Measurements from ENCODE around the gene ADARB1.

ADARB1 gene

DNA sequence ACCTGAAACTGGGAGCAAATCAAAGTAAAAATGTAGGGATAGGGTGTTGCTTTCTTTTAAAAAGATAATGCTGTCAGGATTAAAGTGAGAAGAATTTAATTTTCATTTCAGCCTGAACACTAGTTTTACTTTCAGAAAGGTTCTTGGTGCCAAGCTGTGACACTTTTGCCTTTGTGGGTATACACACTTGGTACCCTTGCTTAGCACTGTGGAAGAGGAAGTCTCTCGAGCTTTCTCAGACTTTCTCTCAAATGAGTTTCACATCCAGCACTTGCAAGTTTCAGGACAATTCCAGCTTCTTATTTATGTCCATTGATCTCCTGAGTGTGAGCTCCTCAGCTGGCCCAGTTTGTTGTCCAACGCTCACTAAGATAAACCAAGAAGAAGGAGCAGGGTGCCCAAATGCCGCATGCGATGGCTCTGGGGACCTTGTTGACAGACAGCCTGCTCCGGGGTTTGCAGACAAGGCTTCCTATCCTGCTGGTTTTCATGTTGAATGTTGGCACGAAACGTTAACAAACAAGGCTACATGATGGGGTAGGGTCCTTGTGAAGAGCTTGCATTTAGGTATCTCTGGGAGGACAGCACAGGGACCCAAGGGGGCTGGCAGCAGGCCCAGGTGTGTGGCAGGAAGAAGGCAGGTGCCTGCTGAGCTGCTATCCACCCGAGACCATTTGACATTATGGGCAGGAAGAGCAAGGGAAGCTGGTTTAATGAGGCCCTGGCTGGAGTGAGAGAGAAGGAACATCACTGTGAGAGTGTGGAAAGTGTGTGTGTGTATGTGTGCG lies 133.7 kb downstream of the ADARB1 start:
- no peak for DNase-seq (ENCODE audit: low read depth)

DNA sequence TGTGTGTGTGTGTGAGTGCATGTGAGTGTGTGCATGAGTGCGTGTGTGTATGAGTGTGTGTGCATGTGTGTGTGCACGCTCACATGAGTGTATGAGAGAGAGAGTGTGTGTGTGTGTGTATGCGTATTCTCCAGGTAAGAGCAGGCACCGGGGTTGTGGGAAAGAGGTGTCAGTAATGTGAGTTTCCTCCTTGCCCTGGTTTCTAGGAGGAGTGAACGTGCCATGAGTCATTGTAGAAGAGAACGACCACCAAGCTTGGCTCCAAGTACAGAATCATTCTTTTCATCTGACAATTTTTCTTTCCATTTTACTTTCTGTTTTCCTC lies 134.2 kb downstream of the ADARB1 start:
- DNase-seq (ENCODE audit: low read depth): no peak

DNA sequence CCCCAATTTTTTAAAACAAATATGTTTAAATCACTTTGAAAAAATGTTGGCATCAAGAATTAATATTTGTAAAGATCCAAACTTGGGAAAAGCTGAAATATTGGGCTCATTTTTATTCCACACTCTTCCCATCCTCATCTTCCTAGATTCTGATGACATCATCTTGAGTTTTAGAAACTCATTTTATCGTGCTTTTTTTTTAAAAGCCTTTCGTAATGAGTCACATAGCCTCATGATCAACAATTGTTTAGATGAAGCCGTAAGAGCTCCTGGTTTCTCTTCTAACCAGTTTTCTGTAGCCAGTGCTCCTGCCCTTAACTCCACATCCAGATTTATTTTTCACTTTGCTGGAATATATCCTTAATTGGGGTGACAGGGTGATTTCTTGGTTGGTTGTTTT lies 134.7 kb downstream of the ADARB1 start:
- DNase-seq (ENCODE audit: low read depth): no peak

DNA sequence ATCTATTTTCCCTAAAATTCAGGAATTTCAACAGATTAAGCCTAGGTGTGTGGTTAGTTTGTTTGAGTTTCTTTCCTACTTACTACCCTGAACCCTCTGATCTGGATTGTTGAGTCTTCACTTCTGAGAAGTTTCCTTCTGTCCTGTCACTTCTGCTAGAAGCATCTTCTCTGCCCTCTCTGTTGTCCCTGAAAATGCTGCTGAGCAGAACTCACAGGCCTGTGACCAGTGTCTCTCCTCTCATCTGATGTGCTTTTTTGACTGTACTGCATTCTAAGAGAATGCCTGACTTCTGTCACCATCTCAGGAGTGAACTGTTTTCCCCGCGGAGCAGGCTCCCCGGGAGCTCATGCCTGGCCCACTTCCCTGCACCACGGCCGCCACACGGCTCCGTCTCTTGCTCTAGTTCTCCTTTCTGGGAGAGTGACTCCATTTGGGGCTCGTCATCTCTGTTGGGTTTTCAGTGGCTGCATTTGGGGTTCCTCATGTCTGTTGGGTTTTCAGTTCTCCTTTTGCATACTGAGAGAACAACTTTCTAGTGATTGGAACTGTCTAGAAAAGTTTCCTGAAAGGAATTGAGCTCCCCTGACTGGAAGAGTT lies 135.4 kb downstream of the ADARB1 start:
- DNase-seq (ENCODE audit: low read depth): no peak

DNA sequence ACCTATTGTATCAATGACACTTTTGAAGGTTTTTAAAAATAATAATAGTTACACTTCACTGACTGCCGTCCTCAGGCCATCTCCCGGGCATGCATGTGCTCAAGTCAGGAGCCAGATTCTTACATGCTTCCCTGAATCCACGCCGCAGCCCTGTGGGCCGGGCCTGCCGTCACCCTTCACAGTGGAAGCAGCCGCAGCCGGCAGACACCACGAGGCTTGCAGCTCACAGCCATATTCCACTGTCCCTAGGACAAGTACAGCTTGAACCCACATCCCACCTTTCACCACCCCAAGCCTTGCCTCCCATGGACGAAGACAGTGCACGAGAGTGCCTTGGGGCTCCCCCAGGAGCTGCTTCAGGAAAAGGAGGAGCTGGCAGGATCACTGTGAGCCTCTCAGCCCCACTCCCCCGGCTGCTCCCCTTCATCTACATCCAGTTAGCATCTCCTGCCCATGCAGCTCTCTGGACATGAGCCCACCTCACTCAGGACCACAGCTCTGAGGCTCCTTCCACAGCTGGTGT lies 136.1 kb downstream of the ADARB1 start:
- DNase-seq (ENCODE audit: low read depth): no peak

DNA sequence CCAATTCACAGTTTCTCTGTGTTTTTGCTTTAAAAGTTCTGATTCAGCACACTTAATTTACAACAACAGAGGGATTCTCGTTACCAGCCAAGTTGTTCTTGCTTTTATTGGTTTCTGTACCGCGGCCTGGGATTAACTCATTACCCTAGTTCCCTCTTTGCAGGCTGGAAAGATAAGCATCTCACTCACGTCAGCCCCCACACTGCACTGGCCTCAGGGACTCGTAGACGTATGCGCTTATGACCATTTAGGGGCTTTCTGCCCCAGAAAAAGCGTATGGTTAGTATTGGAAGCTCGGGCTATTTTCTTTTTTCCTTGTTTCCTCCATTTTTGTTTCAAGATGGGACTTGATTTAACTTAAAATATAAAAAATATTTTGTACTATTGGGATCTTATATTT lies 137.3 kb downstream of the ADARB1 start:
- no peak for DNase-seq (ENCODE audit: low read depth)

DNA sequence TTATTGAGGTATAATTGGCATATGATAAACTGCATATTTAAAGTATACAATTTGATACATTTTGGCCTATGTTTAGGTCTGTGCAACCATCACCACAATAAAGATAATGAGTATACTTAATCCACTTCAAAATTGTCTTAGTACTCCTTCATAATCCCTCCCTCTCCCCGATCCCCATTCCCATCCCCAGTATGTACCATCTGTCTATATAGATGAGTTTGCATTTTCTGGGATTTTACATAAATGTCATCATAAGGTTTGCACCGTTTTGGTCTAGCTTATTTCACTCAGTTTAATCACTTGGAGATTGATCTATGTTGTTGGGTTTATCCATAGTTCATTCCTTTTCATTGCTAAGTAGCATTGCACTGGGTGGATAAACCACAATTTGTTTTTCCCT lies 139.0 kb downstream of the ADARB1 start:
- DNase-seq (ENCODE audit: low read depth): no peak

DNA sequence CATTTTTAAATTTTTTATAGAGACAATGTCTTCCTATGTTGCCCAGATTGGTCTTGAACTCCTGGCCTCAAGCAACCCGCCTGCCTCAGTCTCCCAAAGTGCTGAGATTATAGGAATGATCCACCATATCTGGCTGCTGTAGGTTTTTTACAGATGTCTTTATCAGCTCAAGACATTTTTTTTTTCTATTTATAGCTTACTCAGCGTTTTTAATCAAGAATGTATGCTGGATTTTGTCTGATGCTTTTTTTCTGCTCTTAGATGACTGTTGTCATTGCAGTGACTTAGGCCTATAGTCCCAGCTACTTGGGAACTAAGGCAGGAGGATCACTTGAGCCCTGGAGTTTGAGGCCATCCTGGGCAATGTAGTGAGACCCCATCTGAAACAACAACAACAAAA lies 140.8 kb downstream of the ADARB1 start:
- DNase-seq (ENCODE audit: low read depth): no peak

DNA sequence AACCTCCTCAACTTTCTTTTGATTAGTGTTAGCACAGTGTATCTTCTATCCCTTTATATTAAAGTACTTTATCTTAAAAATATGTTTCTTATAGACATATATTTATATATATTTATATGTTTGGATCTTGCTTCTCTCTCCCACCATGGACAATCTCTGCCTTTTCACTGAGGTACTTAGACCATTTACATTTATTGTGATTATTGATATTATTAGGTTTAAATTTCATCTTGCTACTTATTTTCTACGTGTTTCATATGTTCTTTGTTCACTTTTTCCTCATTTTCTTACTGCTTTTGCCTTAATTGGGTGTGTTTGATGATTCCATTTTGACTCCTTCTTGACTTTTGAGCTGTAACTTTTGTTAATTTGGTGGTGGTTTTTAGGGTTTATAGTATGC lies 142.6 kb downstream of the ADARB1 start:
- DNase-seq (ENCODE audit: low read depth): no peak

DNA sequence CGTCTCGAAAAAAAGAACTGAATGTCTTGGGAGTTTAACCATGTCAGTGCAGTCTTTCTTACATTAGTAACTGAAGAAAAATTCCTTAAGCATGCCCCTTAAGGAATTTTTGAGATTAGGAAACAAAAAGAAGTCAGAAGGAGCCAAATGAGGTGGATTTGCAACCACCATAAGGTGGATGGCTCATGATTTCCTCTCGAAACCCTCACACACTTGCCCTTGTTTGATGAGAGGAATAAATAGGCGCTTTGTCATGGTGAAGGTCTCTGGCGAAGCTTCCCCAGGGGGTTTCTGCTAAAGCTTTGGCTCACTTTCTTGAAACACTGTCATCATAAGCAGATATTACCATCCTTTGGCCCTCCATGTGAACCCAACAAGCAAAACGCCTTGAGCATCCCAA lies 145.1 kb downstream of the ADARB1 start:
- no peak for DNase-seq (ENCODE audit: low read depth)

DNA sequence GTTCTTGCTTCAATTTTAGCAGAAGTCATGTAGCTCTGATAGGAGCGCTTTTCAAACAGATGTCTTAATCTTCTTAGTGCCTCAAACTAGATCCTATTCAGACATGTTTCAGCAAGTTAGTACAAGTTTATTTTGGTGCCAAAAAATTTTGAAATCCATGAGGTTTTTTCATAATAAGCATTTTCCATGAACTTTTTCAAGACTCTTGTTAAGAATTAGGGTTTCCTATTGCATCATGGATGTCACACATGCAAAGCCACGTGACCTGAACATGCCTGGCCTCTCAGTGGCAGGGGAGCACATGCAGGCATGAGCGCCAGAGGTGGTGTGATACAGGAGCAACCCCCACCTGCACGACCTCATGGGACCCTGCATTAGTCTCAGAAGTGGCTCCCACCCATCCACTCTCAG lies 145.7 kb downstream of the ADARB1 start:
- no peak for DNase-seq (ENCODE audit: low read depth)

DNA sequence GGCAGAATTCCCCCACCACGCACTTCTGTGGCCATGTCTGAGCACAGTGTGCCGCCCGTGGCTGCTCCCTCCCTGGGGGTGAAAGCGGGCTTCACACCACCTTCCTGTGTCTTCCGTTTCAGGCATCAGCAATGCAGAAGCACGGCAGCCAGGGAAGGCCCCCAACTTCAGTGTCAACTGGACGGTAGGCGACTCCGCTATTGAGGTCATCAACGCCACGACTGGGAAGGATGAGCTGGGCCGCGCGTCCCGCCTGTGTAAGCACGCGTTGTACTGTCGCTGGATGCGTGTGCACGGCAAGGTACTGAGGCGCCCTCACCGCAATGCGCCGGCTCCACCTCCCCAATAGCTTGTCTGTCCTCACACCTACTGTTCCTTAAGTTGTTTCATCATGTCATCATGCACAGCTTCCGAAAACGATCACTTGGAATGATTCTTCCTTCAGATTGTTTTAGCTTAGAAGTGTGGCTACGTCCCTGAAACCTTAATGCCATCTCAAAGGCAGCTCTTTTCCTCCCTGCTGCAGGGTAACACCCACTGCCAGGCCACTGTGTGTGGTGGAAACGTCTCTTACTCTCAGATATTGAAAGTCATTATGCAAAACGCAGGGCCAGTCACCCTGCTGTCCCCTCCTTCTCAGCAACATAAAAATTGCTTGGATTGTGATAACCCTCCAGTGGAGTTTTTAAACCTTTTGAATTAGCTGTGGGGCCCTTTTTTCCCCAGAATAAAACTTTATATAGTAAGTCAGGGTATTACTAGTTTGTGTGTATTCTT lies 146.5 kb downstream of the ADARB1 start:
- no peak for DNase-seq (ENCODE audit: low read depth)

DNA sequence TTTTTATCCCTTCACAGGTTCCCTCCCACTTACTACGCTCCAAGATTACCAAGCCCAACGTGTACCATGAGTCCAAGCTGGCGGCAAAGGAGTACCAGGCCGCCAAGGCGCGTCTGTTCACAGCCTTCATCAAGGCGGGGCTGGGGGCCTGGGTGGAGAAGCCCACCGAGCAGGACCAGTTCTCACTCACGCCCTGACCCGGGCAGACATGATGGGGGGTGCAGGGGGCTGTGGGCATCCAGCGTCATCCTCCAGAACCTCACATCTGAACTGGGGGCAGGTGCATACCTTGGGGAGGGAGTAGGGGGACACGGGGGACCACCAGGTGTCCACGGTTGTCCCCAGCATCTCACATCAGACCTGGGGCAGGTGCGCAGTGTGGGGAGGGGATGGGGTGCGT lies 147.6 kb downstream of the ADARB1 start:
- DNase-seq (ENCODE audit: low read depth): no peak

DNA sequence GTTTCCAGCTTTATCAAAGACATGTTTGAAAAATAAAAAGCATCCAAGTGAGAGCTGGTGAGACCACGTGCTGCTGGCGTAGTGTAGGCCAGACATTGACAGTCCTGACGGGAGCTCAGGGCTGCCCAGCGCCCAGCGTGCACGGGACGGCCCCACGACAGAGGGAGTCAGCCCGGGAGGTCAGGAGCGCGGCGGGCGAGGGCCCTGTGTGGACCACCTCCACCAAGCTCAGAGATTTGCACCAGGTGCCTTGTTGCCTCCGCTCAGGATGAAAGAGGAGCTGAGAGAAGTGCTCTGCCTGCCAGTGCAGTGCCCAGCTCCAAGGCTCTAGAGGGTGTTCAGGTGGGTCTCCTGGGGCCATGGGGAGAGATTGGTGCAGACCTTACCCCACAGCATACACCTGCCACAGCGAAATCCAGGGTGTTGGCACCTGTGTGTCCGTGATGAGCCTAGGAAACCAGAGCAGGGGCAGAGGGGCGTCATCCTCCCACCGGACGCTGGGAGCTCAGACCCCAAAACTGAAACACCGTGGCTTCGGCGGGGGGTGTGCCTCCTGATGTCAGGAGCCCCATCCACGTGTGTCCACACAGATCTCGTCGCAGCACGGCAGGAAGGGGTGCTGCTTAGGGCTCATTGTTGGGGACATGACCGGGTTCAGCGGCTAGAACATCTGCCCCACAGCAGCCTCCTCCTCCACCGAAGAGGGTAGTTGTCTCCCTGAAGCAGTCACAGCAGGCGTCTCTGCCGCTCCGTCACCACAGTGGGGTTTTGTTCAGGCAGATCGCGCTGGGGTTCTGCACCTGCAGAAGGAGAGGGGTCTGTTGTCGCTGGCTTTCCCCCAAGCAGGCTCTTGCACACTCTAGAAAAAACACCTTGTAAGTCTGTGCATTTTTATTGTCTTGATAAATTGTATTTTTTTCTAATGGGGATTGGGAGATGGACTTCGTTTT lies 149.1 kb downstream of the ADARB1 start:
- no peak for DNase-seq (ENCODE audit: low read depth)

DNA sequence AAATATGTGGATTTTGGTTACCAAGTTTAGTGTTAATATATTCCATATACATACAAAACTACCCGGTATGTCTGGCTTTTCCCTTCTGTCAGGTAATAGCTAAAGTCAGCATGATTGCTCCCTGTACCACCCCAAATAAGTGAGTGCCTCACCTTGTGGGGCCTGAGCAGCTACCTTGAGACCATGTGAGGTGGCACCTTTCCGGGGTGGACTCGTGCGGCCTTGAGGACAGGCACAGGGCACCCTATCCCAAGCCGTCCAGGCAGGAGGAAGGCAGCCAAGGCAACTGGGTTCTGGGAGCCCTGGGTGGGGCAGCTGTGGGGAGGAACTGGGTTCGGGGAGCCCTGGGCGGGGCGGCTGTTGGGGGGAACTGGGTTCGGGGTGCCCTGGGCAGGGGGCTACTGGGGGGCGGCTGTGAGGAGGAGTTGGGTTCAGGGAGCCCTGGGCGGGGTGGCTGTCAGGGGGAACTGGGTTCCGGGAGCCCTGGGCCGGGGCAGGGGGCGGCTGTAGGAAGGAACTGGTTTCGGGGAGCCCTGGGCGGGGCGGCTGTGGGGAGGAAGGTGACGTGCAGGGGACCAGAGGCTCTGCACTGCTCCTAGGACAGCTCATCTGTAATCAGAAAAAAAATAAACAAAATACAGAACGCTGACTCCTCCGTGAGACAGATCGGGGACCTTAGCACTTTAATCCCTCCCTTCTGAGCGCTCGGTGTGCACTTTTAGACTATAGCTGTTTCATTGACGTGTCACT lies 150.0 kb downstream of the ADARB1 start:
- DNase-seq (ENCODE audit: low read depth): no peak

DNA sequence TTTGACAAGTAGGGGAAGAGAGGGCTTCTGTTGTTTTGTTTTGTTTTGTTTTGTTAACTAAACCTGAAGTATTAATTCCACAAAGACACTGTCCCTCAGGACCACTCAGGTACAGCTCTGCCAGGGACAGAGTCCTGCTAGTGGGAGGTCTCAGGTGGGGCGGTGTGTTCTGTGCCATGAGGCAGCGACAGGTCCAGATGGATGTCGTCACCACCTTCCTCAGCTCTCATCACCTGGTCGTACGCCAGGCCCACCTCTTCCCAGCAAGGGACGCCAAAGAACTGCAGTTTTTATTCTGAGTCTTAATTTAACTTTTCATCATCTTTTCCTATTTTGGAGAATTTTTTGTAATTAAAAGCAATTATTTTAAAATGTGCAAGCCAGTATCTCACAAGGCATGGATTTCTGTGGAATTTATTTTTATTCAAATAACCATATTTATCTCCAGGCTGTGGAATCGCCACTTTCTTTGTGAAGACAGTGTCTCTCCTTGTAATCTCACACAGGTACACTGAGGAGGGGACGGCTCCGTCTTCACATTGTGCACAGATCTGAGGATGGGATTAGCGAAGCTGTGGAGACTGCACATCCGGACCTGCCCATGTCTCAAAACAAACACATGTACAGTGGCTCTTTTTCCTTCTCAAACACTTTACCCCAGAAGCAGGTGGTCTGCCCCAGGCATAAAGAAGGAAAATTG lies 150.8 kb downstream of the ADARB1 start:
- no peak for DNase-seq (ENCODE audit: low read depth)

DNA sequence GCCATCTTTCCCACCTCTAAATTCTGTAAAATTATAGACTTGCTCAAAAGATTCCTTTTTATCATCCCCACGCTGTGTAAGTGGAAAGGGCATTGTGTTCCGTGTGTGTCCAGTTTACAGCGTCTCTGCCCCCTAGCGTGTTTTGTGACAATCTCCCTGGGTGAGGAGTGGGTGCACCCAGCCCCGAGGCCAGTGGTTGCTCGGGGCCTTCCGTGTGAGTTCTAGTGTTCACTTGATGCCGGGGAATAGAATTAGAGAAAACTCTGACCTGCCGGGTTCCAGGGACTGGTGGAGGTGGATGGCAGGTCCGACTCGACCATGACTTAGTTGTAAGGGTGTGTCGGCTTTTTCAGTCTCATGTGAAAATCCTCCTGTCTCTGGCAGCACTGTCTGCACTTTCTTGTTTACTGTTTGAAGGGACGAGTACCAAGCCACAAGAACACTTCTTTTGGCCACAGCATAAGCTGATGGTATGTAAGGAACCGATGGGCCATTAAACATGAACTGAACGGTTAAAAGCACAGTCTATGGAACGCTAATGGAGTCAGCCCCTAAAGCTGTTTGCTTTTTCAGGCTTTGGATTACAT lies 151.5 kb downstream of the ADARB1 start:
- DNase-seq (ENCODE audit: low read depth): no peak

DNA sequence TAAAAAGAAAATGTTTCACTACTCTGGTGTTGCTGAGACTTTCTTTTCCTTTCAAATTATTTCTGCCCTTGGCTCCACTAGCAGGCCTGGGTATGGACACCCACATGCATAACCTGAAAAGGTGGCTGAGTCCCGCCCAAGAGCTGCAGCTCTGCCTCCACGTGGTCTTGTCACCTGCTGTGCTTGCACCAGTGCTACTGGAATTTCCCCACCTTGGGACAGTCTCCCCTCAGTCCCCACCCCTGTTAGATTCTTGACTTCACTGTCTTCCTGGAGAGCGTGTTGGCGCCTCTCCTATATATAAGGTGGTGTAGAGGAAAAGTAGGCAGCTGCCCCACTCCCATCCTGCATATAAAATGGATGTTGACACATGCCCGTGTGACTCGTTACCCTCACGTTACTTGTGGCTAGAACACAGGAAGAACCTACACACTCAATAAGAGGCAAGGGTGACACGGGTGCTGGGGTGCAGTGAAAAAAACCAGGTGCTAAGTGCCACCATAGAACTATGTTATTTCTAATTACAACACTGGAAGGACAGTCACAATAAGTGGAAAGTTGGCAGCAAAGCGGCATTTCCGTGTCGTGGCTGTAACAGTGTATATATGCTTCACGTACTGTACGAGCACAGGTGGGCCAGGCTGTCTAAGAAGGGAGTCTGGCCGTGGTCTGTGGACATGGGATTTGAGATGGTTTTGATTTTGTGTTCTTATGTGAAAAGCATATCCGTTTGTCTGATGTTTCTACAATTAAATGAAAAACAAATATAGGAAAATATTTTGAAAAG lies 152.4 kb downstream of the ADARB1 start:
- DNase-seq (ENCODE audit: low read depth): no peak

DNA sequence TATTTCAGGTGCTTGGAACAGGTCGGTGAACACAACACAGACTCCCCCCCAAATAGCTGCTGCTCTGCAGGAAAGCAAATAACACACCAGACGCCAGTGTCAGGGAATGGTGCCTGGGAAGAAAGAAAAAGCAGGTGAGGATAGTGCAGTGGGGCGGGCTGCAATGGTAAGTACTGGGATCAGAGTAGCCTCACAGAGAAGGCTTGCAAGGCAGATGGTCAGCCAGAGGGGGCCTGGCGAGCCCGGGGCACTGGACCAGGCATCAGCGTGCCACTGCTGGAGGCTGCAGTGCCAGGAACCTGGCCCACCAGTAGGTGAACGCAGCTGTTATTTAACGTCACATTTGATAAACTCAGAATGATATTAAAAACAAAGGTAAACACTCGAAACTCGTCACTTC lies 153.4 kb downstream of the ADARB1 start:
- DNase-seq (ENCODE audit: low read depth): no peak

All from stimulated activated CD8-positive, alpha-beta memory T cell treated with anti-CD3 and anti-CD28 coated beads, Interleukin-4, amount 100 ng/mL, for 24 hours (primary cell).